ENCODE measurements around the gene POMP.
"Not testable (repeated sequence)": the region's sequence is repeated elsewhere in the genome, so short reads cannot be mapped to it uniquely, and the experiment has no call there.

Gene POMP

DNA sequence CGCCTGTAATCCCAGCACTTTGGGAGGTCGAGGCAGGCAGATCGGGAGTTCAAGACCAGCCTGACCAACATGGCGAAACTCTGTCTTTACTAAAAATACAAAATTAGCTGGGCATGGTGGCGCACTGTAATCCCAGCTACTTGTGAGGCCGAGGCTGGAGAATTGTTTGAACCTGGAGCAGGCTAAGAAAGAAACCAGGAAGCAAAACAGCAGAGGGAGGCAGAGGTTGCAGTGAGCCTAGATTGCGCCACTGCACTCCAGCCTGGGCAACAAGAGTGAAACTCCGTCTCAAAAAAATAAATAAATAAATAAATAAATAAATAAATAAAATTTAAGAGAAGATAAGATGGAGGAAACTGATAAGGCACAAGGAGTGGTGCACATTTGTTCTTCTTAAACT is 24.2 kb downstream of the POMP start:
- not testable (repeated sequence) for DNase-seq (ENCODE audit: low read depth, low spot score); H3K4me3 ChIP-seq (ENCODE audit: low read length)

DNA sequence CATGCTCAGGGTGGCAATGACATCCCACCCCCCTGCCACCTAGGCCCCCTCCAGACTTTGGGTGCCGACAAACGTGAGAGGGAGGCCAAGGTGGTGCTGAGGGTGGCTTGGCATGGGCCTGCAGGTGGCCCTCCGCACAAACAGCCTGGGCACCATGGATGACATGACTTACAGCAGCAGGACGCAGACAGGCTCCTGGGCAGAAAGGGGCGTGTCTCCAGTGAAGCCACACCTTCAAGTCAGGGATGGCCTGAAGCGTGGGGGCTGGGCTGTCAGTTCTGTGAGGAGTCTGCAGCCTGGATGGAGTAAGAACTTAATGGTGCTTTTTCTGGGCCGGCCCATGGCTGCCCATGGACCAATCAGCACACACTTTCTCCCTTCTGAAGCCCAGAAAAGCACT is 25.3 kb downstream of the POMP start:
- no peak for DNase-seq (ENCODE audit: low read depth, low spot score)
- H3K4me3 ChIP-seq (ENCODE audit: low read length): no peak overlapping the region

DNA sequence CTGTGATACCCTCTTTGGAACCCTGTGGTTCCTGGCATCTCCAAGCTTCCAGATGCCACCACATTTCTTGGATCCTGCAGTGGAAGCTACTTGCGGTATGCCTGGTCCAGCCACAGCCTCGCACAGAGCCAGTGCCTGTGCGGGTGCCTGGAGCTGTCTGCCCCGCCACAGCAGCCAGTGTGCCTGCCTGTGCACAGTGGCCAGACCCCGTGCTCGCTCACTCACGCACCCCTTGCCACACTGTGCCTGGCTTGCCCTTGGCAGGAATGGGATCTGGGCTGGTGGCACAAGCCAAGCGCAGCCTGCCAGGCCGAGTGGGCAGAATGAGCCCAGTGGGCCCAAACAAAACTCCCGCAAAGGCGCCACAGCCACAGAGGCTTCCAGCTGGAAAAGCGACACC is 26.2 kb downstream of the POMP start:
- no peak for DNase-seq (ENCODE audit: low read depth, low spot score)

DNA sequence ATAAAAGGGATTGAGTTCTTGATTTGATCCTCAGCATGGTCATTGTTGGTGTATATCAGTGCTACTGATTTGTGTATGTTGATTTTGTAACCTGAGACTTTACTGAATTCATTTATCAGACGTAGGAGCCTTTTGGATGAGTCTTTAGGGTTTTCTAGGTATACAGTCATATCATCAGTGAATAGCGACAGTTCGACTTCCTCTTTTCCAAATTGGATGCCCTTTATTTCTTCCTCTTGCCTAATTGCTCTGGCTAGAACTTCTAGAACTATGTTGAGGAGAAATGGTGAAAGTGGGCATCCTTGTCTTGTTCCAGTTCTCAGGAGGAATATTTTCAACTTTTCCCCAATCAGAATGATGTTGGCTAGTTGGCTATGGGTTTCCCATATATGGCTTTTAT is 27.0 kb downstream of the POMP start:
- DNase-seq (ENCODE audit: low read depth, low spot score): no peak
- no peak overlapping the region for H3K4me3 ChIP-seq (ENCODE audit: low read length)

More for the DNA sequence above, 26.2 kb downstream of the POMP start:
- H3K4me3 ChIP-seq (ENCODE audit: low read length): no peak overlapping the region

DNA sequence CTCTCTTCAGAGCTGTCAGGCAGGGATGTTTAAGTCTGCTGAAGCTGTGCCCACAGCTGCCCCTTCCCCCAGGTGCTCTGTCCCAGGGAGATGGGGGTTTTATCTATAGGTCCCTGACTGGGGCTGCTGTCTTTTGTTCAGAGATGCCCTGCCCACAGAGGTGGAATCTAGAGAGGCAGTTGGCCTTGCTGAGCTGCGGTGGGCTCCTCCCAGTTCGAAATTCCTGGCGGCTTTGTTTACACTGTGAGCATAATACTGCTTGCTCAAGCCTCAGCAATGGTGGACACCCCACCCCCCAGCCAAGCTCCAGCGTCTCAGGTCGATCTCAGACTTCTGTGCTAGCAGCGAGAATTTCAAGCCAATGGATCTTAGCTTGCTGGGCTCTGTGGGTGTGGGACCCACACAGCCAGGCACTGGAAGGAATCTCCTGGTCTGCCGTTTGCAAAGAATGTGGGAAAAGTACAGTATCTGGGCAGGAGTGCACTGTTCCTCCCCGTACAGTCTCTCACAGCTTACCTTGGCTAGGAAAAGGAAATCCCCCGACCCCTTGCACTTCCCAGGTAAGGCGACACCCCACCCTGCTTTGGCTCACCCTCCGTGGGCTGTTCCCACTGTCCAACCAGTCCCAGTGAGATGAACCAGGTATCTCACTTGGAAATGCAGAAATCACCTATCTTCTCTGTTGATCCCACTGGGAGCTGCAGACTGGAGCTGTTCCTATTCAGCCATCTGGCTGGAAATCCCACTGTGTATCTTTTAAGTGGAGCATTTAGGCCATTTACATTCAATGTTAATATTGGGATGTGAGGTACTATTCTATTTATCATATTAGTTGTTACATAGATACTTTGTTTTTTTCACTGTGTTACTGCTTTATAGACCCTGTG is 34.9 kb downstream of the POMP start:
- not testable (repeated sequence) for H3K4me3 ChIP-seq (ENCODE audit: low read length); DNase-seq (ENCODE audit: low read depth, low spot score)

DNA sequence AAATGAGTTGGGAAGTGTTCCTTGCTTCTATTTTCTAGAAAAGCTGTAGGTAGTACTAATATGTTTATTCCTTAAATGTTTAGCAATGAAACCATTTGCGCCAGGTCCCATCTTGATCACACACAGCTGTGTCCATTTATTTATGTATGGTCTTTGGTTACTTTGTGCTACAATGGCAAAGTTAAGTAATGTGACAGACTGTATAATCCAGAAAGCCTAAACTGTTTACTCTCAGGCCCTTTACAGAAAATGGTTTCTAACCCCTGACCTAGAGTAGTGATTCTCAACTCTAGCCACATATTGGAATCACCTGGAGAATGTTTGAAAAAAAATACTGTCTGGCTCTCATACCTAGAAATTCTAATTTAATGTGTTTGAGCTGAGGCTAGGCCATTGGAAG is 38.5 kb downstream of the POMP start:
- no peak overlapping the region for H3K4me3 ChIP-seq (ENCODE audit: low read length)
- DNase-seq (ENCODE audit: low read depth, low spot score): no peak

DNA sequence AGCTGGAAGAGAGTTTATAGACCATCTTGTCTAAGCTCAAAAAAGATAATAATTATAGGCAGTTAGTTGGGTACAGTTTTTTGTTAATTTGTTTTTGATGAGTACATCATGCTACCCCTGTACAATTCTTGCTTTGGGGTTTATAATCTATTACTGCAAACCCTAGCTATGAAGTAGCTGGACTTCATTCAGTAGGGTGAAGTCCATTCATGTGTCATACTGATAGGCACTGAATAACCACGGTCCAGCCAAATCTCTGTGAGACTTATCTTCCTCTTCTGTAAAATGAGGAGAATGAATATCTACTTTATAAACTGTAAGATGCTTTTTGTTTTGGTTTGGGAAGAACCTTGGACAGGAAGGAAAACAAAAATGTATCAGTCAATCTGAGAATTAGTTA is 40.3 kb downstream of the POMP start:
- DNase-seq (ENCODE audit: low read depth, low spot score): no peak
- no peak overlapping the region for H3K4me3 ChIP-seq (ENCODE audit: low read length)

DNA sequence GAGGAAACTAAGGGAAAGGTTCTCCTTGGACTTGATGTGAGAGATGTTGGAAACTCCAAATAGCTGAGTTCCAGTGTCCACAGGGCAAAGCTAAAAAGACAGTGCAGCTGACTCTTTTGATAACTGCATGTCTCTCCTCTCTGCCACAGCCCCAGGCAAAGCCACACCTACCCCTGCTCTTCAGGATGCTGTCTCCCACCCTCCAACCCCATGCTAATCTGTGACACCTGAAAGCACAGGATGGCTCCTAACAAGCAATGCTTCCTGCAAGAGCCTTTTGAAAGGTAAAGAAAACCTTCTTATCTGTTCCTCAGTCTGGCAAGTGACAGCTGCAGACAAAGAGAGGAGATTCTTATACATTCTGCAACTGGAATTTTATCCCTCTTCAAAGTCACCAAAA is 45.4 kb downstream of the POMP start:
- no peak overlapping the region for H3K4me3 ChIP-seq (ENCODE audit: low read length)
- no peak for DNase-seq (ENCODE audit: low read depth, low spot score)

DNA sequence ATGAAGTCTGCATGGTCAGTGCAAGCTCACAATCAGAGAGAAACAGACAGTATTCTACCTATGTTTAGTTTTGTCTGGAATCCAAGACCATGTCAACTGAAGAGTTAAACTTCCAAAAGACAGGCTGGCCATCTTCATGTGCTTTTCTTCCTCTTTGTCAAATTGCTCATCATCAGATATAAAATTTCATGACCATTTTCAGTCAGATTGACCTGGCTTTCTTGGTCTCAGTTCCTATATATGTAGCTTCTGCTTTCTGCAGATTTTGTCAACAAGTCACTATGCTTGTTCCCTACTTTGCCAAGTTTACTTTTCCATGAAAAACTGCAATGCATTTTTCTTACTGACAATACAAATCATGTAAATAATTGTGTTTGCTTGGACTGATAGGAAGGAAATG is 46.0 kb downstream of the POMP start:
- no peak overlapping the region for H3K4me3 ChIP-seq (ENCODE audit: low read length)
- DNase-seq (ENCODE audit: low read depth, low spot score): no peak

DNA sequence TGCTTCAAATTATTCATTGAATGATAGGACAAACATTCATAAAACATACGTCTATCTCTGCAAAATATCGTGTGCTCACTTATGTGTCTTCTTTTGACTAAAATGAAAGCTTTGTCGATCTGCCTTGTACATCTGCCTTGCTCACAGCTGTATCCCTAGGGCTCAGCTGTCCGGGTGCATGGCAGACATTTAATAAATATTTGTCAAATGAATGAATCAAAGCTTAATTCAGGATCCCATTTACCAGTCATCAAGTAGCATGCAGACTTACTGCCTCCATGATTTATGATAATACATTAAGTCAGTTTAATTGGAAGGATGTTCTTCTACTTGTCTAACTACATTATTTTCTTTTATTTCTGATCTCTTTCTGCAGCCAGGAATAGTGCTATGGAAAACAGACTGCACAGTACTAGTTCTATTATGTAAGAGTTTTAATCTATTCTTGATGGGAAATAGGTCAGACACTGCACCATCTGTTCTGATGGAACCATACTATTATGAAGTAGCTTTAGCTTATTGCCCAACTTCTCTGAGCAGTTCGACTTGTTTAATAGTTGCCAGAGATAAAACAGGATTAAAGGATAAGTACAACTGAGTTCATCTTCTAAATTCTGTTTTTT is 46.6 kb downstream of the POMP start:
- DNase-seq (ENCODE audit: low read depth, low spot score): no peak
- H3K4me3 ChIP-seq (ENCODE audit: low read length): no peak overlapping the region

DNA sequence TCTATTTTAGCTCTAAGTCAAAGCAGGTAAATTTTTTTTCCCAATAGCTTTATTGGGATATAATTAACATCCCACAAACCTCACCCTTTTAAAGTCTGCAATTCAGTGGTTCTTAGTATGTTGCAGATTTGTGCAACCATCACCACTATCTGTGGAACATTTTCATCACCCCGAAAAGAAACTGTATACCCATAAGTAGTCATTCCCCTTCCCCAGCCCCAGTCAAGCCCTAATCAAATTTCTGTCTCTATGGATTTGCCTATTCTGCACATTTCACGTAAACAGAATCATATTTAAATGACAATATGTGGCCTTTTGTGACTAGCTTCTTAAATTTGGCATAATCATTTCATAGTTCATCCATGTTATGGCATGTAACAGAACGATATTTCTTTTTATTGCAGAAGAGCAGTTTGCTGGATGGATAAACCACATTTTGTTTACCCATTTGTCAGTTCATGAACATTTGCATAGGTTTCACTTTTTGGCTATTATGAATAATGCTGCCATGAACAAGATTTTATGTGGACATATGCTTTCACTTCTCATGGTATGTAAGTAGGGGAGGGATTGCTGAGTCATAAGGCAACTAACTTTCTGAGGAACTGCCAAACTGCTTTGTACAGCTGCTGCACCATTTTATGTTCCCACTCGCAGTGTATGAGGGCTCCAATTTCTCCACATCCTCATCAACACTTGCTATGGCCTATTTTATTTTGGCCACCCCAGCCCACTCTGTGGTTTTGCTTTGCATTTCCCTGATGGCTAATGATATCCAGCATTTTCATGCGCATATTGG is 48.9 kb downstream of the POMP start:
- H3K4me3 ChIP-seq (ENCODE audit: low read length): no peak overlapping the region
- DNase-seq (ENCODE audit: low read depth, low spot score): no peak

DNA sequence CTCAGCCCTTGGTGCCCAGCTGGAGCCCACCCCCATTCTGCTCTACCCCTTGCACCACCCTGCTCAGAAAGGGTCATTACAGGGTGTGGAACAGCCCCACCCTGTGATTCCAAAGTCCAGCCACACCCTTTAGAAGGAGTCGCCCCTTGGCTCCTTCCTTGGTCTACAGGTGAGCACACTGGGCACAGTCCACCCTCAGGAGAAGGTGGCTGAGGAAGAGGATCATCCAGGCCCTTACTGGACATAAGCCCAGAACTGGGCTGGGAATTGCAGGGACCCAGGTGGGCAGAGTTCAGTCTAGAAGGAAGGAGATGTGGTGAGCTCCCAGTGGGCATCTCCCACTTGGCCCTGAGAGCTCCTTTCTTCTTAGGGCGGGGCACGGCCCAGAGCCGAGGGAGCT is 51.2 kb downstream of the POMP start:
- H3K4me3 ChIP-seq (ENCODE audit: low read length): no peak overlapping the region
- no peak for DNase-seq (ENCODE audit: low read depth, low spot score)

DNA sequence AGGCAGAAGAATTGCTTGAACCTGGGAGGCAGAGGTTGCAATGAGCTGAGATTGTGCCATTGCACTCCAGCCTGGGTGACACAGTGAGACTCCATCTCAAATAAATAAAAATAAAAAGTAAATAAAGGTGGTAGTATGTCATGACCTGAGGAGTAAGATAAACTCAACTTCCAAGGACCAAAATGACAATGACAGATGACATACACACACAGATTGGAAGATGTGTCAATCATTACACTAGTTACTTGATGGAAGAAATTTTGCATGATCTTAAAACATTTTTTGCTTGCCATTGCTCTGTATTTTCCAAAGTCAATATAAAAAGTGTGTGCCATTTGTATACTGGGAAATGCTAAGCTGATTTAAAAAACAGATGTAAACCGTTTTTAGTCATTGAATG is 55.7 kb downstream of the POMP start:
- DNase-seq (ENCODE audit: low read depth, low spot score): no peak

DNA sequence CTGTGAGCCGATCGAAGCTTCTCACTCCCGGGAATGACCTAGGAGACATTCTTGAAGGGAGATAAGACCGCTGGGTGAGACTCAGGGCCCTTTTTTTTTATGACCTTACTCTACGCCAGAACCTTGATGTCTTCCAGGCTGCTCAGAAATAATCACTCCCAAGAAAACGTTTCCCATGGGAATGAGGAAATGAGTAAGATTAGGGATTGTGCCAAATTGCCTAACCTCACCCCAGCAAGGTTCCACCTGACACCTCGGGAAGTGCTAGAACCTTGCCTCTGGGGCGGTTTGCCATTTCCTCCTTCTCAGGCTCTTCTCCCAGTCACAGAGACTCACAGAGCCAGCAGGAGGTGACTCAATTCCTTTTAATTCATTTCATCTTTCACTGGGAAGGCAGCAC is 57.6 kb downstream of the POMP start:
- no peak overlapping the region for H3K4me3 ChIP-seq (ENCODE audit: low read length)
- DNase-seq (ENCODE audit: low read depth, low spot score): no peak

More for the DNA sequence above, 55.7 kb downstream of the POMP start:
- no peak overlapping the region for H3K4me3 ChIP-seq (ENCODE audit: low read length)

DNA sequence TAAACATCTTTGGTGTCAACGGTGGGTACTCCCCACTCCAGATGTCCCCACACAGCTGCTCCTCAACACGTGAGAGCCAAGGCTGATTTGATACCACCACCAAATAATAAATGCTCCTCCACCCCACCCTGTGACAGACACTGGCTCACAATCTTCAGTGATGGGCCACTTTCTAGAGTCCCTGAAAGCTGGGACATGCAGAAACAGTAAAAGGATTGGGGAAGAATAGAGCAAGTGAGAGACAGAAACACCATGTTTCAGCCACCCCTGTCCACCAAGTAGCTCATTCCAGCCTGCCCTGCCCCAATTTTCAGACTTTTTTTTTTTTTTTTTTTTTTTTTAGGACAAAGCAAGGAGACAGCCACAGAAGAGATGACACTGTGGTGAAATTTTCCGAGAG is 58.2 kb downstream of the POMP start:
- no peak overlapping the region for H3K4me3 ChIP-seq (ENCODE audit: low read length)
- DNase-seq (ENCODE audit: low read depth, low spot score): no peak

DNA sequence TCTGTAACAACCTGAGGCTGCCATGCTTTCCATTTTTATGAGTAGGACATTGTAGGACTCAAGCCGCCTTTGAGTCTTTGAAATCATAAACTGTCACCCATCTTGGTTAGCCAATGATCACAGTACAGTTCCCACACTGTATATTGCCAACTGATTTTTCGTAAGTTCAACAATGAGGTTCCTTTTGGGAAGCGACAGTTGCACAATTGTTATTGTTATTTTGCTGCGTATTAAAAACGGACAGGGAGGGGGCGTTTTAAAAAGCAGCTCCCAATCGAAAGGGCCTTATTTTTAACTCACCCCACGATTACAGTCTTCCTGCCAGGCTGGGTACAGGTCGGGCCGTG is 59.2 kb downstream of the POMP start:
- no peak for DNase-seq (ENCODE audit: low read depth, low spot score)
- peak overlapping the region; percentile 80 for H3K4me3 ChIP-seq (ENCODE audit: low read length)

DNA sequence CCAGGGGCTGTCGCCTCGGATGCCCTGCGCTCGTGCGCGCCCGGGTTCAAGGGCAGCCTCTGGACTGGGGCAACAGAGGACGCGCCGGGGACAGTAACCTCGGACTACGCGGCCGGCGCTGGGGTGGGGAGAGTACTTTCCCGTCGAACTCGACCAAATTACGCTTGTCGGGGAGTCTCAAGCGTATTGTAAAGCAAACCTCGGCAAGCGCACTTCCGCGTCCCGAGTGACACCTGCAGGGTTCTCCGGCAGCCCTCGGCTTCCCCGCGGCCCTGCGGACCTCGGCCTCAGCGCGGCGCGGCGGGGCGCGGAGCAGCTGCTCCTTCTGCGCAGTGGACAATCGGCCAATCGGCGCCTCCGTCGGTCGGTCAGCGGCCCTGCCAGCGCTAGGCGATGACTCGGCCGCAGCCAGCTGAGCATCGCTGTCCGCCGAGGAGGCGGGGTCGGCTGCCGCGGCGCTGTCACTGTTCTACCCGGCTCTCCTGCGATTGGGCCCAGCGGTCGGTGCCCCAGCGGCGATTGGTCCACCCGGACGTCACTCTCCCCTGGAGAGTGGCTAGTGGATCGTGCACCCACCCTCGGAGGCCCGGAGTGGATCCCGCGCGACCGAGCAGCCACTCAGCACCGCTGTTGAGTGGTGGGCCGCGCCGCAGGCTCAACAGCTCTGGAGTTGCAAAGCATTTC is 59.8 kb downstream of the POMP start, which contains the start of gene SLC46A3:
SLC46A3 (minus strand) TSS at position 428 of the 684 bp plus-strand sequence. CDS start 972 bp downstream, outside the sequence.
- peak; percentile 95 for DNase-seq (ENCODE audit: low read depth, low spot score)
- H3K4me3 ChIP-seq (ENCODE audit: low read length): peak within 1 kb of the TSS; percentile 80

DNA sequence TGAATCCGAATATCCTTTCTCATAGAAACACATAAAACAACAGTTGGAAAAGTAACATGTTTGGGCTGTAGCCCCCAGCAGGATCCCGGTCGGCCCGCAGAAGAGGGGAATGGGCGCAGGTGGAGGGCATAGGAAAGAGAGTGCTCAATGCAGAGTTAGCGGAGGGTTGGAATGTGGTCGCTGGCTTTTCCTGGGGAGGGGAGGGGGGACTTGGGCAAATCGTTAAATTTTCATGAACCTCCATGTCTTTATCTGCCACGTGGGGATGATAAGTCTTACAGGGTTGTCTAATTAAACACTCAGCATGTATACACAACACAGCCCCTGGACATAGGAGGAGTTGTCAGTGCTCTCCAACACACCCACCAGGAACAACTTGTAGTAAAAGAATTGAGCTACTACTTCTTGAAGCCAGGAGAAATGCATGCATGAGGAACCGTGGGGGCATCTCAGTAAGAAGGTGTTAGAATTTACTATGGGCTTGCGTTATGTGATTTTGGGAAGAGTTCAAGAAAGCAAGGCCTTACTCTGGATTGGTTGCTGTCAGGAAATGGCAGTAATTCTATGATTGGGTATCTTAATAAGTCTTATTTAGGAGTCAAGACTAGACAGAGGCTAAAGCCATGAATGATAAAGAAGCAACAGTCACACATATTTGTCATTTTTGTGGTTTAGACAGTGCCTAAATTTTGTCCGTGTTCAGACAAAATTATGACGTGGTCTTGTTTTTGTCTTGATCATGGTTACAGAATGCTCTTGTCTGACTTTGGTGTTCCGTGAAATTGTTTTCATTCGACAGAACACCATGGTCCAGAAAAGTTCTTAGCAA is 60.5 kb downstream of the POMP start:
- no peak for DNase-seq (ENCODE audit: low read depth, low spot score)
- H3K4me3 ChIP-seq (ENCODE audit: low read length): peak overlapping the region; percentile 80

DNA sequence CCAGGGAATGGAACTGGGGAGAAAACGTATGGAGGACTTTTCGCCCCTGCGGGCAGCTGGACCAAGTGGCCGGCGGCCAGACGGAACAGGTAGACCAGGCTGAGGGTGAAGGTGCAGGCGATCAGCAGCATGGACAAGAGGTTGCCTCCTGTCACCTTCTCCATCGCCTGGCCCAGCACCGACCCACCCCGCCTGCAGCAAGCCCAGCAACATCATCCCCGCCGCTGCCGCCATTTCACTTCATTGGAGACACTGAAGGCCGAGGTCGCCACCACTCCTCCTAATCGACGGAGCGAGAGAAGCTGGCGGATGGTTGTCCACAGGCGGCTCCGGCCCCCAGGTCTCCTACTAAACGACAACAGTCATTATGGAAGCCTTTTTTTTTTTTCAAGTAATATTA is 64.9 kb downstream of the POMP start:
- no peak overlapping the region for H3K4me3 ChIP-seq (ENCODE audit: low read length)
- no peak for DNase-seq (ENCODE audit: low read depth, low spot score)

All from Jurkat, Clone E6-1 (cell line).